OCI-LY1 (cell line): Measurements from ENCODE around the gene CACNA1H.
"Not testable (repeated sequence)": the region's sequence is repeated elsewhere in the genome, so short reads cannot be mapped to it uniquely, and the experiment has no call there.

Source experiments
- H2AFZ ChIP-seq: fragments of 200-600 bp; sonication (generic), shearing (Covaris generic); 2 replicates; pipeline ENCODE4 v1.6.0; 2014; ENCODE audit warnings: antibody characterized with exemption, mild to moderate bottlenecking, low read length
- H3F3A ChIP-seq: fragments of 200-600 bp; sonication (generic), shearing (Covaris generic); 2 replicates; pipeline ENCODE4 v1.6.0; 2014; ENCODE audit warnings: mild to moderate bottlenecking, antibody characterized with exemption, low read length, moderate library complexity; ENCODE audit not compliant: insufficient read depth
- H3K27ac ChIP-seq: fragments of 200-600 bp; sonication (generic); 2 replicates; pipeline ENCODE4 v1.5.1; 2014; ENCODE audit warnings: low read length, mixed run types, mild to moderate bottlenecking, low read depth; ENCODE audit not compliant: poor library complexity, severe bottlenecking
- H3K27me3 ChIP-seq: fragments of 200-600 bp; sonication (generic); 2 replicates; pipeline ENCODE4 v1.6.0; 2014; ENCODE audit warnings: antibody characterized with exemption, mild to moderate bottlenecking, low read length, moderate library complexity; ENCODE audit not compliant: insufficient read depth
- H3K36me3 ChIP-seq: fragments of 200-600 bp; sonication (generic); 2 replicates; pipeline ENCODE4 v1.6.1; 2014; ENCODE audit warnings: mild to moderate bottlenecking, antibody characterized with exemption, low read length, moderate library complexity, mixed read lengths; ENCODE audit not compliant: insufficient read depth
- H3K4me1 ChIP-seq: fragments of 200-600 bp; sonication (generic); 2 replicates; pipeline ENCODE4 v1.5.1; 2014; ENCODE audit warnings: mild to moderate bottlenecking, low read length, moderate library complexity; ENCODE audit not compliant: insufficient read depth, severe bottlenecking
- H3K4me2 ChIP-seq: fragments of 200-600 bp; sonication (generic), shearing (Covaris generic); 2 replicates; pipeline ENCODE4 v1.6.1; 2014; ENCODE audit warnings: low read length
- H3K4me3 ChIP-seq: fragments of 200-600 bp; sonication (generic); 2 replicates; pipeline ENCODE4 v1.5.1; 2014; ENCODE audit warnings: low read length, low read depth, mild to moderate bottlenecking, mixed read lengths; ENCODE audit not compliant: poor library complexity, severe bottlenecking
- H3K79me2 ChIP-seq: fragments of 200-600 bp; shearing (Covaris generic); 2 replicates; pipeline ENCODE4 v1.6.1; 2016; ENCODE audit warnings: mixed run types, low read length, mixed read lengths; ENCODE audit not compliant: insufficient read depth
- H3K9ac ChIP-seq: fragments of 200-600 bp; sonication (generic), shearing (Covaris generic); 2 replicates; pipeline ENCODE4 v1.6.1; 2014; ENCODE audit warnings: mild to moderate bottlenecking, low read length, mixed read lengths
- H3K9me2 ChIP-seq: fragments of 200-600 bp; sonication (generic), shearing (Covaris generic); 2 replicates; pipeline ENCODE4 v1.6.1; 2014; ENCODE audit warnings: low read depth, mild to moderate bottlenecking, low read length, mixed read lengths
- H3K9me3 ChIP-seq: fragments of 200-600 bp; shearing (Covaris generic); 2 replicates; pipeline ENCODE4 v1.6.1; 2014; ENCODE audit warnings: low read length, mixed read lengths
- H4K20me1 ChIP-seq: fragments of 200-600 bp; sonication (generic), shearing (Covaris generic); 2 replicates; pipeline ENCODE4 v1.6.0; 2016; ENCODE audit warnings: mild to moderate bottlenecking, low read length; ENCODE audit not compliant: insufficient read depth
- CTCF ChIP-seq: fragments of 200-600 bp; sonication (generic), shearing (Covaris generic); IDR thresholded peaks from 2 replicates; pipeline ENCODE4 v1.5.1; 2017; ENCODE audit warnings: mild to moderate bottlenecking, antibody characterized with exemption, low read length, moderate library complexity, mixed read lengths
- EZH2 ChIP-seq: fragments of 200-600 bp; sonication (generic), shearing (Covaris generic); IDR thresholded peaks from 2 replicates; pipeline ENCODE4 v1.8.0; 2017; ENCODE audit warnings: borderline replicate concordance, mixed run types, mild to moderate bottlenecking, antibody characterized with exemption, low read length, moderate library complexity, mixed read lengths

The CACNA1H gene

GRCh38 chr16:1231301-1231700 lies 78.4 kb downstream of the CACNA1H start:
- not testable (repeated sequence) for H3K27me3 ChIP-seq, H3K79me2 ChIP-seq, H4K20me1 ChIP-seq, H3K36me3 ChIP-seq, H3K27ac ChIP-seq, H3F3A ChIP-seq, H3K9me2 ChIP-seq, H3K4me1 ChIP-seq, H3K4me3 ChIP-seq, H3K4me2 ChIP-seq, H3K9me3 ChIP-seq, H3K9ac ChIP-seq, H2AFZ ChIP-seq

GRCh38 chr16:1232049-1232748 lies 79.3 kb downstream of the CACNA1H start:
- not testable (repeated sequence) for H3K4me2 ChIP-seq, H4K20me1 ChIP-seq, H3K9me3 ChIP-seq, H3K4me3 ChIP-seq, H3K9ac ChIP-seq, H3F3A ChIP-seq, H3K27ac ChIP-seq, H2AFZ ChIP-seq, H3K9me2 ChIP-seq, H3K36me3 ChIP-seq, H3K4me1 ChIP-seq, H3K79me2 ChIP-seq, H3K27me3 ChIP-seq

- H2AFZ ChIP-seq, H3K9me2 ChIP-seq, H3K4me3 ChIP-seq, H3K9ac ChIP-seq, H3K27me3 ChIP-seq, H3K36me3 ChIP-seq, H3K4me2 ChIP-seq, H3K4me1 ChIP-seq, H3K27ac ChIP-seq, H3K79me2 ChIP-seq, H3F3A ChIP-seq, H4K20me1 ChIP-seq, H3K9me3 ChIP-seq: not testable (repeated sequence)
Observed at GRCh38 chr16:1236659-1237058, 83.8 kb downstream of the CACNA1H start.

- Histone ChIP-seq H3K27me3 (no peaks in the 10 kb centered on the region), H3K4me3 (no peak overlapping the region), H4K20me1 (no peaks in the 10 kb centered on the region), H3K9ac (no peak overlapping the region), H3K36me3 (no peaks in the 10 kb centered on the region), H3K79me2 (no peaks in the 10 kb centered on the region), H3K9me3 (no peaks in the 10 kb centered on the region), H3K9me2 (no peaks in the 10 kb centered on the region), H3K27ac (no peak overlapping the region), H3F3A (no peaks in the 10 kb centered on the region), H3K4me1 (no peaks in the 10 kb centered on the region), H2AFZ (no peak overlapping the region), H3K4me2 (no peak overlapping the region)
- TF ChIP-seq CTCF (no peak), EZH2 (no peak)
Observed at GRCh38 chr16:1237990-1238389, 85.1 kb downstream of the CACNA1H start.

- not testable (repeated sequence) for H3K9me3 ChIP-seq, H3K4me1 ChIP-seq, H3K9ac ChIP-seq, H3K4me2 ChIP-seq, H3K9me2 ChIP-seq, H2AFZ ChIP-seq, H3K27me3 ChIP-seq, H3K27ac ChIP-seq, H3K79me2 ChIP-seq, H3K36me3 ChIP-seq, H3K4me3 ChIP-seq, H4K20me1 ChIP-seq, H3F3A ChIP-seq
Observed at GRCh38 chr16:1238909-1239308, 86.0 kb downstream of the CACNA1H start.

- H4K20me1 ChIP-seq, H3K9ac ChIP-seq, H2AFZ ChIP-seq, H3K9me3 ChIP-seq, H3K79me2 ChIP-seq, H3K27me3 ChIP-seq, H3K4me2 ChIP-seq, H3K9me2 ChIP-seq, H3K4me3 ChIP-seq, H3K36me3 ChIP-seq, H3K27ac ChIP-seq, H3F3A ChIP-seq, H3K4me1 ChIP-seq: not testable (repeated sequence)
Observed at GRCh38 chr16:1239575-1239974, 86.7 kb downstream of the CACNA1H start.

GRCh38 chr16:1240436-1240835 lies 87.5 kb downstream of the CACNA1H start, which contains the start of gene TPSAB1:
TPSAB1 (plus strand) TSS chr16:1240705; CDS start chr16:1240939, 234 bp downstream.
- H3K27ac ChIP-seq, H4K20me1 ChIP-seq, H3K4me2 ChIP-seq, H3K4me3 ChIP-seq, H3F3A ChIP-seq, H3K36me3 ChIP-seq, H3K4me1 ChIP-seq, H3K9me3 ChIP-seq, H2AFZ ChIP-seq, H3K9me2 ChIP-seq, H3K27me3 ChIP-seq, H3K9ac ChIP-seq, H3K79me2 ChIP-seq: not testable (repeated sequence)
